ENCODE measurements around the gene PTOV1.
A peak's percentile ranks its signal among the peaks of the same experiment; 100 is the strongest.

Gene PTOV1

DNA sequence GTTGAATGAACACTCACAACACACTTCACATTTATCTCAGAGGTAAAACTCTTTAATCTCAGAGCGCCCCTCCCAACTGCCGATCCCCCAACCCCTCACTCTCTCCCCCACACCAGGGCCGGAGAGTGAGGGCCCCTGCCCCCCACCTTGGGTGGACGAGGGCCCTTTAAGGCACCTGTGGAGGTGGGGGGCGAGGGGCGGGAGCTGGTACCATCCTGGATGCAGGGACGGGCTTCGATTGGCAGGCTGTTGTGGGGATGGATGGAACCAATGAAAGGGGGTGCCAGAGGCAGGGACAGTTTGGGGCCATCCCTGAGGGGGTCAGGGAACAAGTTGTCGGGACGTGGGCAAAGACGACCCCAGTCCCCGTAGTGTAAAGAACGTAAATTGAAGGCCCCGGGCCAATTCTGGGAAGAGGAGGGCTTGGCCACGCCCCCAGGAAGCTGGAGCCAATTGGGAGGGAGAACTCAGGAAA is 18.1 kb downstream of the PTOV1 start:
- peaks cover 39% of the 10 kb centered on the region for H3K79me2 ChIP-seq (ENCODE audit: control insufficient read depth, low read length)
- H3K4me1 ChIP-seq (ENCODE audit: control insufficient read depth, low read length), result peaks cover 48% of the 10 kb centered on the region
- no peaks in the 10 kb centered on the region for H3K9me2 ChIP-seq (replicated peaks; ENCODE audit: control insufficient read depth, low read length)
- H3K4me2 ChIP-seq (ENCODE audit: low read length), result peak overlapping the region; percentile 98
- H3K4me3 ChIP-seq (ENCODE audit: low read length), result peak overlapping the region; percentile 89
- TF ChIP-seq EZH2phosphoT487 (IDR thresholded peaks at IDR 0.05; ENCODE audit: borderline replicate concordance, low read length), result no peak
- TF ChIP-seq, protein P1, sequence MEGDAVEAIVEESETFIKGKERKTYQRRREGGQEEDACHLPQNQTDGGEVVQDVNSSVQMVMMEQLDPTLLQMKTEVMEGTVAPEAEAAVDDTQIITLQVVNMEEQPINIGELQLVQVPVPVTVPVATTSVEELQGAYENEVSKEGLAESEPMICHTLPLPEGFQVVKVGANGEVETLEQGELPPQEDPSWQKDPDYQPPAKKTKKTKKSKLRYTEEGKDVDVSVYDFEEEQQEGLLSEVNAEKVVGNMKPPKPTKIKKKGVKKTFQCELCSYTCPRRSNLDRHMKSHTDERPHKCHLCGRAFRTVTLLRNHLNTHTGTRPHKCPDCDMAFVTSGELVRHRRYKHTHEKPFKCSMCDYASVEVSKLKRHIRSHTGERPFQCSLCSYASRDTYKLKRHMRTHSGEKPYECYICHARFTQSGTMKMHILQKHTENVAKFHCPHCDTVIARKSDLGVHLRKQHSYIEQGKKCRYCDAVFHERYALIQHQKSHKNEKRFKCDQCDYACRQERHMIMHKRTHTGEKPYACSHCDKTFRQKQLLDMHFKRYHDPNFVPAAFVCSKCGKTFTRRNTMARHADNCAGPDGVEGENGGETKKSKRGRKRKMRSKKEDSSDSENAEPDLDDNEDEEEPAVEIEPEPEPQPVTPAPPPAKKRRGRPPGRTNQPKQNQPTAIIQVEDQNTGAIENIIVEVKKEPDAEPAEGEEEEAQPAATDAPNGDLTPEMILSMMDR (IDR thresholded peaks at IDR 0.05; ENCODE audit: low read depth, low read length, poor library complexity, severe bottlenecking), result no peak
- H3K27me3 ChIP-seq (ENCODE audit: control insufficient read depth, low read length), result no peaks in the 10 kb centered on the region
- H3K9me3 ChIP-seq (ENCODE audit: control insufficient read depth, insufficient read depth, low read length), result no peaks in the 10 kb centered on the region
- H4K20me1 ChIP-seq (ENCODE audit: control insufficient read depth, insufficient read depth, low read depth, low read length), result 0 out of 2 replicates have a peak, but pooled peaks cover 10% of the 10 kb centered on the region
- peaks cover 11% of the 10 kb centered on the region for H3F3A ChIP-seq (ENCODE audit: control insufficient read depth, insufficient read depth)
- peaks cover 24% of the 10 kb centered on the region for H3K36me3 ChIP-seq (ENCODE audit: control insufficient read depth, low read length)
- peak overlapping the region; percentile 91 for H3K27ac ChIP-seq (ENCODE audit: low read depth, low read length)

DNA sequence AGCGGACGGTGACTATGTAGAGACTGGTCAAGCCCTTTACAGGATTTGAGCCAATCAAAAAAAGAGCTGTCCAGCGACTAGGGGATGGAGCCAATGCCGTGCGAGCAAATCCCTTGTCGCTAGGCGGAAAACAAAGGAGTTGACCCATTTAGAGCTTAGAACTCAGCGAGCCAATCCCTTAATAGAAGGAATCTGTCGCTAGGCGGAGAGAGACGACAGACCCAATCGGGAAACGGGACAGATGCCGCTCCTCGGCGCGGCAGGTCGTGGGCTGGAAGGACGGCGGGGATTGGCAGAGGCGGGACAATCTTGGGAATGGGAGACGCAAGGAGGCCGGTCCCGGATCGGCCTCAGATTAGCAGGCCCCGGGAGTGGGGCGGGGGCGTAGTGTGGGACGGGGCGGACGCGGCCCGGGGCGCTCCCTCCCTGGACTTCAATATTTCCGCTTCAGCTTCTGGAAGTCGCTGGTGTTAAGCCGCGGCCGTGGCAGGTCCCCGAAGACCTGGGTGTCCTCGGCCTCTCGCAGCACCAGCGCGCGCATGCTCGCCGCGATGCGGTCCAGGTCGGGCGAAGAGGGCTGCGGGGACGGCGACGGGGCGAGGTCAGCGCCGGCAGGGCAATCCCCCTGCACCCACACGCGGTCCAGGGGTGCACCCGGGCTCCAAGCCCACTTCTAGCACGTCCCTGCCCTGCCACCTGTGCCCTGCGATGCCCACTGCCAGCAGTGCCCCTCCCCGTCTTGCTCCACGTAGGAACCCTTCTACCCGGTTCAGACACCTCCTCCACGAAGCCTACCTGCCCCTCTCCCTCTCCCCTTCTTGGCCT is 18.7 kb downstream of the PTOV1 start:
- peaks cover 47% of the 10 kb centered on the region for H3K4me1 ChIP-seq (ENCODE audit: control insufficient read depth, low read length)
- H4K20me1 ChIP-seq (ENCODE audit: control insufficient read depth, insufficient read depth, low read depth, low read length), result 0 out of 2 replicates have a peak, but pooled peaks cover 5% of the 10 kb centered on the region
- peaks cover 11% of the 10 kb centered on the region for H3F3A ChIP-seq (ENCODE audit: control insufficient read depth, insufficient read depth)
- peak overlapping the region; percentile 89 for H3K4me3 ChIP-seq (ENCODE audit: low read length)
- no peaks in the 10 kb centered on the region for H3K9me3 ChIP-seq (ENCODE audit: control insufficient read depth, insufficient read depth, low read length)
- no peaks in the 10 kb centered on the region for H3K9me2 ChIP-seq (replicated peaks; ENCODE audit: control insufficient read depth, low read length)
- peak overlapping the region; percentile 98 for H3K4me2 ChIP-seq (ENCODE audit: low read length)
- TF ChIP-seq EZH2phosphoT487 (IDR thresholded peaks at IDR 0.05; ENCODE audit: borderline replicate concordance, low read length), result no peak
- TF ChIP-seq, protein P1 (IDR thresholded peaks at IDR 0.05; ENCODE audit: low read depth, low read length, poor library complexity, severe bottlenecking), result no peak
- H3K27me3 ChIP-seq (ENCODE audit: control insufficient read depth, low read length), result no peaks in the 10 kb centered on the region
- peaks cover 37% of the 10 kb centered on the region for H3K79me2 ChIP-seq (ENCODE audit: control insufficient read depth, low read length)
- peaks cover 17% of the 10 kb centered on the region for H3K36me3 ChIP-seq (ENCODE audit: control insufficient read depth, low read length)
- H3K27ac ChIP-seq (ENCODE audit: low read depth, low read length), result peak overlapping the region; percentile 91; the same call in 1 of the 2 replicates

DNA sequence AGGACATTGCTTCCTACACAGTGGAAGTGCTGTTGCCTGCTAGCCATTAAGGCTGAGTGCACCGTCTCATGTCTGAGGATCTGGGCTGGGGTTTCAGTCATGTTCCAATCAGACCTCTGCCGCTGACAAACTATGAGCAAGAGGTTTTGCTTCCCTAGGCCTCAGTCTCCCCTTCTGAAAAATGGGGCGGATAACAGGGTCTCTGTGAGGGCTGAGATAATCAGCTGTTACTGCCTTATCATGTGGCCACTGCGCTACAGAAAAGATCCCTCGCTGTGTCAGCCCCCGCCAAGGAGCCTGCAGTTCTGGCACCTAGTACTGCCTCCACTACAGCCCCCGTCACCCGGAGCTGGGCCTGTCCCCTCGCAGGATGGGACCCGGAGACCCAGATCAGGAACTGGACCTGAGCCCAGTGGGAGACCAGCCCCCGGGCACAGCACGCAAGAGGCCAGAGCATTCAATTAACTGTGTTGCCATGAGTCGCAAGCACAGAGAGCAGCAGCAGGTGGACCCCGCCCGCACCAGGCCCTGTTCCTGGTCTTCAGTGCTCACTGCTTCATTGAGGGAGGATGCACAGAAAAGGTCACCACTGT is 19.4 kb downstream of the PTOV1 start:
- Histone ChIP-seq H3K79me2 (ENCODE audit: control insufficient read depth, low read length) (peaks cover 37% of the 10 kb centered on the region), H3K9me3 (ENCODE audit: control insufficient read depth, insufficient read depth, low read length) (no peaks in the 10 kb centered on the region), H3K9me2 (replicated peaks; ENCODE audit: control insufficient read depth, low read length) (no peaks in the 10 kb centered on the region), H3K4me3 (ENCODE audit: low read length) (peak overlapping the region; percentile 75), H3K4me2 (ENCODE audit: low read length) (peak overlapping the region; percentile 71), H3K36me3 (ENCODE audit: control insufficient read depth, low read length) (peaks cover 12% of the 10 kb centered on the region), H4K20me1 (ENCODE audit: control insufficient read depth, insufficient read depth, low read depth, low read length) (0 out of 2 replicates have a peak, but pooled peaks cover 5% of the 10 kb centered on the region), H3F3A (ENCODE audit: control insufficient read depth, insufficient read depth) (peaks cover 11% of the 10 kb centered on the region), H3K4me1 (ENCODE audit: control insufficient read depth, low read length) (peaks cover 46% of the 10 kb centered on the region), H3K27me3 (ENCODE audit: control insufficient read depth, low read length) (no peaks in the 10 kb centered on the region), H3K27ac (ENCODE audit: low read depth, low read length) (peak overlapping the region; percentile 43; the same call in 1 of the 2 replicates)
- TF ChIP-seq, protein P1 (IDR thresholded peaks at IDR 0.05; ENCODE audit: low read depth, low read length, poor library complexity, severe bottlenecking), result no peak
- TF ChIP-seq EZH2phosphoT487 (IDR thresholded peaks at IDR 0.05; ENCODE audit: borderline replicate concordance, low read length), result no peak

Measured in DOHH2 (cell line).